H4 (cell line): ENCODE measurements around the gene DMPK. TPM values are rescaled to one million over a fixed set of nuclear protein-coding genes. Genes with fewer than 3 reads are reported as not detected.
"Not testable (repeated sequence)": the region's sequence is repeated elsewhere in the genome, so short reads cannot be mapped to it uniquely, and the experiment has no call there.

ENCODE experiments used
- DNase-seq: peaks from one replicate; pipeline ENCODE4 v3.0.0-alpha.2; 2015; ENCODE audit warnings: low spot score
- total RNA-seq: library from RNA; depleted of rRNA; stranded (reverse); fragments of >200 nt; shearing (Covaris generic); gene quantifications from 2 replicates; pipeline ENCODE4 v1.2.3, GENCODE V29; 2014

Gene DMPK
- total RNA-seq, 1 experiment from 2014 or later: 2.2 TPM

DNA sequence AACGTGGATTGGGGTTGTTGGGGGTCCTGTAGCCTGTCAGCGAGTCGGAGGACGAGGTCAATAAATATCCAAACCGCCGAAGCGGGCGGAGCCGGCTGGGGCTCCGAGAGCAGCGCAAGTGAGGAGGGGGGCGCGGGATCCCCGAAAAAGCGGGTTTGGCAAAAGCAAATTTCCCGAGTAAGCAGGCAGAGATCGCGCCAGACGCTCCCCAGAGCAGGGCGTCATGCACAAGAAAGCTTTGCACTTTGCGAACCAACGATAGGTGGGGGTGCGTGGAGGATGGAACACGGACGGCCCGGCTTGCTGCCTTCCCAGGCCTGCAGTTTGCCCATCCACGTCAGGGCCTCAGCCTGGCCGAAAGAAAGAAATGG, 12.5 kb downstream of the DMPK start:
- peak; percentile 20 for DNase-seq

DNA sequence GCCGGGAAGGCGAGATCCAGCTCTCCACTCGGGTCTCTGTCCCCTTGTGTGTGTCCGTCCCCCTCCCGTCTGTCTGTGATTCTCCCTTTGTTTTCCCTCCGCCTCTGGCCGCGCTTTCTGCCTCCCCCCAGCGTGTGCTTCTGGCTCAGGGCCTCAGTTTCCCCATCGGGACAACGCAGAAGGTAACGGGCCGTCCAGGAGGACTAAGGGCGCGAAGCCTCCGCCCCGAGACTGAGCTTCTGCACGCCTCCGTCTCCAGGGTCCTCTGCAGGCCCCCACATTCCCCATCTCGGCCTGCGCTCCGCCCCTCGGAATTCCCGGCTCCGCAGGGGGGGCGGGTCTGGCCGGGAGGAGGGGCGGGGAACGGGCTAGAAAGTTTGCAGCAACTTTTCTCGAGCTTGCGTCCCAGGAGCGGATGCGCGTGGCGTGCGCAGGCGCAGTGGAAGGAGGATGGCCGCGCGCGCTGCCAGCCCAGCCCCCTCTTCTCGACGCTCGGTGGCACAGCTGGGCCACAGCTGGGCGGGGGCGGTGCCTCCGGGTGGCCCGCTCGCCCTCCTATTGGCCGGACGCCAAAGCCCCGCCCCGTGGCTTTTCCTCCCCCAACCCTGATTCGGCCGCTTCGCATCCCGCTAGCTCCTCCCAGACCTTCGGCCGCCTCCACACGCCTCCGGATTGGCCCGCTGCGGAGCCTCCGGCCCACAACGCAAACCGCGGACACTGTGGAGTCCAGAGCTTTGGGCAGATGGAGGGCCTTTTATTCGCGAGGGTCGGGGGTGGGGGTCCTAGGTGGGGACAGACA, 13.1 kb downstream of the DMPK start, which contains the start of gene SIX5:
Gene SIX5 (minus strand): TSS at position 269 of the 799 bp plus-strand sequence. CDS start 408 bp downstream, outside the sequence.
- DNase-seq: peak; percentile 94

DNA sequence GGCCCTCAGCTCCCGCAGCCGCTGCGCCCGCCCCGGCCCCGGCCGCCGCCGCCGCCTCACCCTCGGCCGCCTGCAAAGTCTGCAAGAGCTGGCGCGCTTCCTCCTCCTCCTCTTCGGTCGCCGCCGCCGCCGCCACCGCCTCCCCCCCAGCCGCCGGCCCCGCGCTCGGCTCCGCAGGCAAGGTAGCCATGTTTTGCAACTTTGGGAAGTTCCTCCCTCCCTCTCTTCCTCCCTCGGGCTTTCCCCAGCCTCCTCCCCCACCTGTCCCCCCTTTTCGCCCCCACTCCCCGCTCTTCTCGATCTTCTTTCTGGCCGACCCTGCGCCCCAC, 13.7 kb downstream of the DMPK start:
- DNase-seq: no peak

DNA sequence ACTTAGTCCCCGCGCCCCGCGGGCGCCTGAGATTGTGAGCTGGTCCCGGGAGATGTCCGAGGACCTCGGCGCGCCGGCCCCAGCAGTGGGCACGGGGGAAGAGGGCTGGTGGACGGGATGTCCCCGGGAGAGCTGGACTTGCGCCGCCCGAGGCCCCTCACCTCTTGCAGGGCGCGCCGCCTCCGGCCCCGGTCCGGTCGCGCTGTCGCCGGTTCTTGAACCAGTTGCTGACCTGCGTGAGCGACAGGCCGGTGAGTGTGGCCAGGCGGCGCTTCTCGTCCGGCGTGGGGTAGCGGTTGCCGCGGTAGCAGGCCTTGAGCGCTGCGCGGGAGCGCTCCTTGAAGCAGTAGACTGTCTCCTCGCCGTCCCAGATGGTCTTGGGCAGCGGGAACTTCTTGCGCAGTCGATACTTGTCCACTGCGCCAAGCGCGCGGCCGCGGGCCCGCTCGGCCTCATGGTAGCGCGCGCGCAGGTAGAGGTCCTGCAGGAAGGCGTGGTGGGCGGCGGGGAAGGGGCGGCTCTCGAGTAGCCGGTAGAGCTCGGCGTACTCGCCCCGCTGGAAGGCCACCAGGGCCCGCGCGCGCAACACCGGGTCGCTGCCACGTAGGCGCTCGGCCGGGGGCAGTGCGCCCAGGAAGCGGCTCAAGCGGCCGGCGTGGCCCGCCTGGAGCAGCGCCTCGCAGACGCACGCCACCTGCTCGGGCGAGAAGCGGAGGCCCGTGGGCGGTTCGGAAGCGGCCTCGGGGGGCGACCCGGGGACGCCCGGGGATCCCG, 14.2 kb downstream of the DMPK start:
- DNase-seq: peak; percentile 21

DNA sequence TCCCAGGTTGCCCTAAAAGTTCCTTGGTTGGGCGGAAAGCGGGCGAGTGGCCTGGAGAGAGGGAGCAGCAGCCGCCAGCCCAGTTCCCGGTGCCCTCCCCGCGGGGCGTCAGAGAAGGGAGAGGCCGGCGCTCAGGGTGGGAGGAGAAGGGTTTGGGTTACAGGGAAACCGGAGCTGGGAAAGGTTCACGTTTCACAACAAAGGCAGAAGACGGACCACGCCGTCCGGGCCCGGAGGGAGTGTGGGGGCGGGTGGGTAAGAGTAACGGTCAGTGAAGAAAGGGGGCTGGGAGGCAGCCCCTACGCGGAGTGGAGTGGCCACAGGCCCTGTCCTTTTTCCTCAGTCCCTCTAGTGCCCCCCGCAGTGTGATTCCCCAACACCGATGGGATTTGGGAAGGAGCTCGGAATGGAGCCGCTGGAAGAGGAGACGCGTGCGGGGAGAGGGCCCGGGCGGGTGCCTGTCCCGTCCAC, 14.8 kb downstream of the DMPK start:
- DNase-seq: peak; percentile 46

DNA sequence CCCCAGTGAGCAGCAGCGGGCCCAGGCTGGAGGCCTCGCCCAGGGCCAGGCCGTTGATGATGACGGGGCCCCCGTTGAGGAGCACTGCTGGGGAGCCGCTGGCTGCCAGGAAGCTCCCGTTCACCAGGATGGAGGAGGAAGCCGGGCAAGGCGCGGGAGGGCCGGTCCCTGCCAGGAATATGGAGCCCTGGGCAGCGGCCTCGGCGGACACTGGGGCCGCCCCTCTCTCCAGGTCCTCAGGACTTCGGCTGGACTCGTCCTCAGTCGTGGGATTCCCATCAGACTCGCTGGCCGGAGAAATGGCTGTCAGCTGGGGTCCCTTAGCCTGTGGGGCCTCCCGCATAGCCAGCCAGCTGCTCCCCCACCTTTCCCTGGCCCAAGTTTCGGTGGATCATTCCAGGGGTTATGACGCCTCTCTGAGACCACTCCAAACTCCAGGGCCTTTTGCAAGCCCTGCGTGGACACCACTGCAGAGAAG, 15.4 kb downstream of the DMPK start:
- no peak for DNase-seq

DNA sequence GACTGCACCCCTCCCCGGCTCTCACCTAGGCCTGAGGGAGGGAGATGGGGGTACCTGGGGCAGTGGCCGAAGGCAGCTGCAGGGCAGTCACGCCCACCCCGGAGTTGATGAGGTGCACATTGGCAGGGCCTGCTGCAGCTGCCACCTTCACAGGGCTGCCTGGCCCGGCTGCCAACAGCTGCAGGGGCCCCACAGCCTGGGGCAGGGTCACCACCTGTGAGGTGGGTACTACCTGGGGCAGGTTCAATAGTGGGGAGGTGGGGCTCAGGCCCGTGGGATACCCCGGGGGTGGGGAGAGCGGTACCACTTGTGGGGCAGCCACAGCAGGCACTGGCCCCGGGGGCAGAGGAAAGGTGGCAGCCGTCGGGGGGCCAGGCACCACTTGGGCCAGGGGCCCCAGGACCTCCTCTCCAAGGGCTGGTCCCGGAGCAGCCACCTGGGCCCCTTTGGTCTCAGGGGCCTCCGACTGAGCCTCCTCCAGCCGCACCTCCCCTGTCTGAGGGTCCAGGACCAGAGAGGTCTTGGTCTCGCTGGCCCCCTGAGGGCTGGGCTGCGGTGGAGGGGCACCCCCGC, 15.9 kb downstream of the DMPK start:
- no peak for DNase-seq

DNA sequence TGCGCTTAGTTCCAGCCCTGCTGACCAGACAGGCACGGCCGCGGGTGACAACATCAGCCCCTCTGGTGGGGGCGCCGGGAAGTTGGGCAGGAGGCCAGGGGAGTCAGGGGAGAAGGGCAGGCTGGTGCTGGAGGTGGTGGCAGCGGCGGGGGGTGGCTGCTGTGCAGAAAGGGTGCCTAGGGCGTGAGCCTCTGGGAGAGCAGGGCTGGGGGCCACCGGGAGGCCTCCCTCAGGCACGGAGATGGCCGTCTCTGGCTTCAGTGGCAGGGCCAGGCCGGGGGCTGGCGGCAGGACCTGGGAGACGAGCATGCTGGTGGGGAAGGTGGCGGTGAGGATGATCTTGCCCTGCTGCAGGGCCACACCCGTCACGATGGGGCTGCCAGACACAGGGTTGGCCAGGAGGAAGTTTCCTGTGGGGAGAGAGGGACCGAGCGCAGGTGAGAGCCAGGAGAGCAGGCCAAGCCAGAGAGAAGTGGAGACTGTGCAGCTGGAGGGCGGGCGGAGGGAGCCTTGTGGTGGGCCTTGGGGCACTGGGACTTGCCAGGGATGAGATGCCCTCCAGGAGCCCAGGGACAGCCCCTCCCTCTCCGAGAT, 16.5 kb downstream of the DMPK start:
- no peak for DNase-seq

DNA sequence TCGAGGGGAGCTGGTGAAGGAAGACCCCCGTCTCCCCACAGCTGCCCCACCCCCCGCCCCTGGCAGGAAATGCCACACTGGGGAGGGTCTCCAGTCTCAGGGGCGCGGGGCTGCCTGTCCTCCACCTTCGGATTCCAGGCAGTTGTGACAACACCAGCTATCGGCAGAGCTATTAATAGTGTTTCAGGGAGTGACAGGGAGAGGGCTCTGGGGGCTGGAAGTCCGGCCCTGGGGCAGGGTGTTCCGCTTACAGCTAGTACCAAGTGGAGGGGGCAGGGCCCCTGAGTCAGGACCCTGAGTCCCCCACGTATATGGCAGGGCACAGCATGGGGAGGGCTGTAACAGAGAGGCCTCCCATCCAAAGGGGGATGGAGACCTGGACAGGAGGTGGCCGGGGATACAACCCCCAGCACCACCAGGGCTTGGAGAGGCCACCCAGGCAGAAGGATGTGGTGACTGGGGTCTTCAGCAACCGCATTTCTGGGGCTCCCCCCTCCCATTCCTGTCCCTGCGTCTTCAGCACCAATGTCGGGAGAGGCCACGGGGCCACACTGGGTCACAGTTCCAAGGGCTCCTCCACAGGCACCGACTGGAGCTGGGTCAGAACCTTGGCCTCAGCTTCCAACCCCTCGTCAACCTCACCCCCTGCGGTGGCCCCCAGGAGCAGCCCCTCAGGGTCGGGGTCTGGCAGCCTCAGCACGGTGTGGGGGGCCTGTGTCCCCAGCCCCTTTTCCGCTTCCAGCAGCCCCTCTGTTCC, 17.2 kb downstream of the DMPK start:
- DNase-seq: no peak

DNA sequence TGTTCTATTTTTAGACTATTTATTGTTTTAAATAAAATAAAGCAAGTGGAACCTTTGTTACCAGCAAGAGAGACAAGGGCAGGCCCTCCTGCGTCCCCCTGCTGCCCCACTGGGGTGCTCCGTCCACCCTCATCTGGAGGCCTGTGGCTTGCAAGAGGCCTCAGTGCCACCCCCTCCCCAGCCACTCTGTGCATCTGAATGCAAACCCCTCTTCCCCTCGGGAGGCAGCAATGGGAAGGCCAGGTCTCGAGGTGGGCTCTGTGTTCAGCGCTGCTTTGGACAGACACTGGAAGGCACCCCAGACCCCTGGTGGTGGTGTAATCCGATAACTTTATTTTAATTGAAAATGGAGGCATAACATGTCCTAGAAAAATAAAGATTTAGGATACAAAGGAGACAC, 17.8 kb downstream of the DMPK start:
- no peak for DNase-seq

DNA sequence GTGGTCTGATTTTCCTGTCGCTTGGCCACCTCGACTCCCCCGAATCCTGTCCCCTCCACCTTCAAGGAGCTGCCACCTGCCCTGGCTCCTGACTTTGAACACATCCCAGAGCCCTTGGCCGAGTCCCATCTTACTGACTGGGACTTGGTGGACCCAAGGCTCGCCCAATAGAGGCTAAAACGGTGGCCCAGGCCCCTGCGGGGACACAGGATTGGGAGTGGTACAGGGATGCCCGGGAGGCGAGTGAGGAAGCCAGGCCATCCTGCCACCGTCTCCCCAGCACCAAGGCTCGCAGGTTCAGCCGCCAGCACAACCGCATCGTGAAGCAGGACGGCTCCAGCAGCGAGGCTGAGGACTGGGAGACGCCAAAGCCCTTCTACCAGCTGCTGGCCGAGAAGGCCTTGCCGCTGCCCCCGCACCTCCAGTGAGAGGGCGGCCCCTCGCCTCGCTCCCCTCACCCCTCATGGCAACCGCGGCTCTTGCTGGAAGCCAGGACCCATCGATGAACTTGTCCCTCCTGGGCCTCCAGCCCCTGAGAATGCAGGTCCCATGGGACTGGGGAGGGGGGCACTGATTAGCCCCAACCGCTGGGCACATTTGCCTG, 18.5 kb downstream of the DMPK start:
- no peak for DNase-seq

DNA sequence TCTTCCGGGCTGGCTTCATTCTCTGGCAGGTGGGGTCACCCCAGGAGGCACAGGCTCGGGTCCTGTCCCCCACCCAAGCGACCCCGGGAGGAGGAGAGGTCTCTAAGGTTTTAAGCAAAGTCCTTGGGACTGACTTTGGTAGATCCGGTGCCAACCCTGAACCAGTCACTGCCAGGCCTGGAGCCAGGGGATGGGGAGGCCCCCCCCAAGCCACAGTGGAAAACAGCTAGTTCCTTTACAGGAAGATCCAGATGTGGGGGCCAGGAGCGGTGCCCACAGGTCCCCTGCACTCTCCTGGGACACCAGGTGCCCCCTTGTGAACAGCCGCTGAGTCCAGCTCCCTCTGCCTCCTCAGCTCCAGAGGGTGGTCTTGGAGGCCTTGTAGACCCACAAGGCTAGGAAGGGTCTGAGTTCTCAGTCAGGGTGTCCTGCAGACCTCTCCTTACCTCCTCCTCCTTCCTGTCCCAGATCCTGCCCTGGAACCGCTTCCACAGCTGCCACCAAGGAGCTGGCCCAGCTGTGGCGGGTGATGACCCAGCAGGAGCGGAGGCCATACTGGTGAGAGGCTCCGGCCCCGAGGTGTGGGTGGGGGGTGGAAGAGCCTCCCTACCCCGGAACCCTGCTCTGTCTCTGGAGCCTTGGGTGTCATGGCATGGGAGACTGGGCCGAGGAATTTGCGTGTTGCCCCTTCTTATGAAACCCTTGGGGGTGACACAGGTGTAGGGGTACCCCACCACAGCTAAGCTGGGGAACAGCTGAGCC, 19.2 kb downstream of the DMPK start:
- DNase-seq: no peak

DNA sequence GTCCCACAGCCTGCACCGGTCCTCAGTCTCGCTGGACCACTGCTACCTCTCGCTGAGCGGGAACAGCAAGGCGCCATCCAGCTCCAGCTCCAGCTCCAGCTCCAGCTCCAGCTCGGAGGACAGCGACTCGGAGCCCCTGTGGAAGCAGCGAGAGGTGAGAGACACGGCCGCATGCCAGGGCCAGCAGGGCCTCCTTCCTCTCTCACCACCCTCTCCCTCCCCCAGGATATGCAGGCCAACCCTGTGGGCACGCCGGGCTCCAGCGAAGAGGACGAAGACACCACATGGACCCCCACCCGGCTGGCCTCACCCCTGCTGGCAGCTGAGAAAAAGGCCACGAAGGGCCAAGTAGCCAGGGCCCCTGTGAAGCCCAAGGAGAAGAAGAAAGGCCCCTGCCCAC, 20.6 kb downstream of the DMPK start:
- no peak for DNase-seq

DNA sequence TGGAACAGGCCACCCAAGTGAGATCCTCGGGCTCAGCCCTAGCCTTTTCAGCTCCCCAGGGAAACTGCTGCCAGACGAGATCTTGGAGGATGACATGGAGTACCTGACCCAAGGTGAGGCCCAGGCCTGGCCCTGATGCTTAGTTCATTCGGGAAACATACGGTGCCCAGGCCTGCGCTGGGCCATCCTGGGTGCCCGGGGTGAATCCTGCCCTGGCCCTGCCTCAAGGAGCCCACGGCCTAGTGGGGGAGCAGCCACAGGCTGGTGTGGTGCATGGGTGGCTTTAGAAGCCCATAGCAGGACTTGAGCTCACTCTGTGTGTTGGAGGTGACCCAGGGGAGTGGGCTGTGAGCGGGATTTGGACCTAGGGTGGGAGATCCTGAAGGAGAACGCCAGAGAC, 23.4 kb downstream of the DMPK start:
- DNase-seq: no peak

DNA sequence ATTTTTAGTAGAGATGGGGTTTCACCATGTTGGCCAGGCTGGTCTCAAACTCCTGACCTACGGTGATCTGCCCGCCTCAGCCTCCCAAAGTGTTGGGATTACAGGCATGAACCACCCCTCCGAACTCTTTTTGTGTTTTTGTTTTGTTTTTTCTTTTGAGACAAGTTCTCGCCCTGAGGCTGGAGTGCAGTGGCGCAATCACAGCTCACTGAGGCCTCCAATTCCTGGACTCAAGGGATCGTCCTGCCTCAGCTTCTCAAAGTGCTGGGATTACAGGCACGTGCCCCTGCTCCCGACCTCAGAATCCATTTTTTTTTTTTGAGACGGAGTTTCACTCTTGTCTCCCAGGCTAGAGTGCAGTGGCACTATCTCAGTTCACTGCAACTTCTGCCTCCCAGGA, 24.6 kb downstream of the DMPK start:
- DNase-seq: no peak

DNA sequence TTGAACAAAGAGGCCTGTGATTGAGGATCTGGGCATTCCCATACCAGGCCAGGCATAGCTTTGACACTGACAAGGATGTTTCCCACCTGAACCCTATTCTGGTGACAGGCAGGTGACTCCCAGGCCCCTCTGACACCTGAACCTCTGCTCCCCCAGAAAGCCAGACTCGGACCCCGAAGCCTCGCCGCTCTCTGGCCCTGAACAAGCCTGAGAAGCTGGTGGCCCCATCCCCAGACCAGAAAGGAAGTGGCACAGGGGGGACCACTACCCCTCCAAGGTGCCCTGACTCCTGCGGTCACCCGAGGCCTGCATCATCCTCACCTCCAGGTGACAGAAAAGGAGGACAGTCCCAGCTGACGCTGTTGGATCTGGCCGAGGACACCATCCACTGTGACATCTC, 28.0 kb downstream of the DMPK start:
- no peak for DNase-seq

DNA sequence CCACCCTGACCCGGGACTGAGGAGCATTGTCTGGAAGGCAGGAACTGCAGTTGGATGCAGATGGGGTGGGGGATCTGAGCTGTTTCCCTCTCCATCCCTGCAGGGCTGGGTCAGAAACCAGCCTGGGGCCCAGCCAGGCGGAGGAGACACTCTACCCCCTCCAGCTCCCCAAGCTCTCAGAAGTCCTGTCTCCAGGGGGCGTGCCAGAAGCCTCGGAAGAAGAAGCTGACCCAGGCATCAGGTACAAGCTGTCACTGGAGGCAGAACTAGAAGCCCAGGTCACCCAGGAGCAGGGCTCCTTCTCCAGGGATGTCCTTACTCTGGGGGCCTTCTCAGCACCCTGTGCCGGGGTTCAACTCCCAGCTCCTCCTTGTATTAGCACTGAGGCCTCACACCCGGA, 28.7 kb downstream of the DMPK start:
- DNase-seq: no peak

DNA sequence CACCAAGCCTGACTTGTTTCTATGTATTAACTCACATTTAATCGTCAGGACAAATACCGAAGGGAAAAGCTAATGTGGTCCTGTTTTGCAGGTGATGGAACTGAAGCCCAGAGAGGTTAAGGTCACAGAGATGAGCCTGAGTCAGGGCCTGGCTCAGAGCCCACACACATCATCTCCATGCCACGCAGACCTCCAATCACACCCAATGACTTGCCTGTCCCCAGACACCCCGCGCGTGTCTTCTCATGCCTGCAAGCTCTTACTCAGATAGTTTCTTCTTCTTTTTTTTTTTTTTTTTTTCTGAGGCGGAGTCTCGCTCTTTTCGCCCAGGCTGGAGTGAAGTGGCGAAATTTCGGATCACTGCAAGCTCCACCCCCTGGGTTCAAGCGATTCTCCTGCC, 29.7 kb downstream of the DMPK start:
- no peak for DNase-seq

DNA sequence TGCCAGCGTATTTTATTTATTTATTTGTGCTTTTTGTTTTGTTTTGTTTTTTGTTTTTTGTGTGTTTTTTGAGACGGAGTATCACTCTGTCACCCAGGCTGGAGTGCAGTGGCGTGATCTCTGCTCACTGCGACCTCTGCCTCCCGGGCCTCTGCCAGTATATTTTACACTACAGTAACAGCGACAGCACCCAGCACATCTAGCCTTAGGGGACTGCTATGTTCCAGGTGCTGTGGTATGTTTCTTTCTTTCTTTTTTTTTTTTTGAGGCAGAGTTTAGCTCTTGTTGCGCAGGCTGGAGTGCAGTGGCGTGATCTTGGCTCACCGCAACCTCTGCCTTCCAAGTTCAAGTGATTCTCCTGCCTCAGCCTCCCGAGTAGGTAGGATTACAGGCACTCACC, 30.8 kb downstream of the DMPK start:
- DNase-seq: not testable (repeated sequence)

DNA sequence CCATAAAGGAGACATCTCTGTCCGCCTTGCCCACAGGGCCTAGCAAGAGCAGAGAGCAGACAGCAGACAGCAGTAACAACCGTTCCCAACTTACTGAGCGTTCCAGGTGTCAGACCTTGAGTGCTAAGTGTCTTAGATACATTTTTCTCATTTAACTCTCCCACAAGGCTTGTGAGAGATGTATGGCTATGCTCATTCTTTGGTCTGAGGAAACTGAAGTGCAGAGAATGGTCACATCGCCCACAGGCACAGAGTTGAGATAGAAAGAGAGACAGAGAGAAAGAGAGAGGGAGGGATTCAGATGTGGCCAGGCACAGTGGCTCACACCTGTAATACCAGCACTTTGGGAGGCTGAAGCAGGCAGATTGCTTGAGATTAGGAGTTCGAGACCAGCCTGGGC, 34.8 kb downstream of the DMPK start:
- no peak for DNase-seq
